BLaER1 treated with 17β-estradiol and CSF1 and Interleukin-3, amounts not matched to agents 10 nM and 100 nM (cell line): ENCODE results near the gene APOA4.

Experiments
- H3K27ac ChIP-seq, 11 experiments: shearing (Covaris generic); formaldehyde crosslinking; 2 replicates each; pipeline ENCODE4 v1.8.1; 2022
- H3K27me3 ChIP-seq, 11 experiments: shearing (Covaris generic); formaldehyde crosslinking; 2 replicates each; pipeline ENCODE4 v1.8.1; 2022
- H3K36me3 ChIP-seq, 11 experiments: shearing (Covaris generic); formaldehyde crosslinking; 2 replicates each; pipeline ENCODE4 v1.8.1; 2022
- H3K4me1 ChIP-seq, 10 experiments: shearing (Covaris generic); formaldehyde crosslinking; 2 replicates each; pipeline ENCODE4 v1.8.1; 2022
- H3K4me2 ChIP-seq, 11 experiments: shearing (Covaris generic); formaldehyde crosslinking; 2 replicates each; pipeline ENCODE4 v1.8.1; 2022
- H3K4me3 ChIP-seq, 10 experiments: shearing (Covaris generic); formaldehyde crosslinking; 2 replicates each; pipeline ENCODE4 v1.8.1; 2022
- H3K9ac ChIP-seq, 11 experiments: shearing (Covaris generic); formaldehyde crosslinking; 2 replicates each; pipeline ENCODE4 v1.8.1; 2022
- H3K9me3 ChIP-seq, 11 experiments: shearing (Covaris generic); formaldehyde crosslinking; replicated peaks in 1 of 11; 2 replicates each; pipeline ENCODE4 v1.8.1; 2022
- H4K20me1 ChIP-seq, 11 experiments: shearing (Covaris generic); formaldehyde crosslinking; 2 replicates each; pipeline ENCODE4 v1.8.1; 2022
- Cebpa-rat ChIP-seq, 11 experiments: shearing (Covaris generic); IDR thresholded peaks; 2 replicates each; pipeline ENCODE4 v1.8.1; 2022

APOA4 gene

GRCh38 chr11:116821050-116821918 is 1.8 kb downstream of the APOA4 start:
- H3K36me3 ChIP-seq = no peaks in the 10 kb centered on the region
- no peaks in the 10 kb centered on the region for H3K4me1 ChIP-seq
- no peaks in the 10 kb centered on the region for H3K9me3 ChIP-seq
- no peak overlapping the region for H3K27ac ChIP-seq
- no peak overlapping the region for H3K4me2 ChIP-seq
- no peaks in the 10 kb centered on the region for H4K20me1 ChIP-seq
- H3K9ac ChIP-seq = no peak overlapping the region
- H3K27me3 ChIP-seq = no peaks in the 10 kb centered on the region
- no peak overlapping the region for H3K4me3 ChIP-seq
- TF ChIP-seq Cebpa-rat (IDR thresholded peaks at IDR 0.05) = no peak

- no peak overlapping the region for H3K4me3 ChIP-seq
- no peak overlapping the region for H3K27ac ChIP-seq
- no peaks in the 10 kb centered on the region for H3K36me3 ChIP-seq
- no peak for TF ChIP-seq Cebpa-rat (IDR thresholded peaks at IDR 0.05)
- H4K20me1 ChIP-seq = no peaks in the 10 kb centered on the region
- no peak overlapping the region for H3K4me2 ChIP-seq
- no peaks in the 10 kb centered on the region for H3K9me3 ChIP-seq
- no peaks in the 10 kb centered on the region for H3K4me1 ChIP-seq
- H3K9ac ChIP-seq = no peak overlapping the region
- H3K27me3 ChIP-seq = no peaks in the 10 kb centered on the region
Observed at GRCh38 chr11:116819049-116819448, 4.1 kb downstream of the APOA4 start.

- Histone ChIP-seq H3K4me3 (no peak overlapping the region), H3K36me3 (no peaks in the 10 kb centered on the region), H3K9me3 (no peaks in the 10 kb centered on the region), H3K9ac (no peak overlapping the region), H3K4me1 (no peaks in the 10 kb centered on the region), H4K20me1 (no peaks in the 10 kb centered on the region), H3K4me2 (no peak overlapping the region), H3K27ac (no peak overlapping the region), H3K27me3 (no peaks in the 10 kb centered on the region)
- TF ChIP-seq Cebpa-rat (IDR thresholded peaks at IDR 0.05) = no peak
Observed at GRCh38 chr11:116814502-116814901, 8.6 kb downstream of the APOA4 start.

GRCh38 chr11:116813781-116814471 is 9.2 kb downstream of the APOA4 start:
- H4K20me1 ChIP-seq = no peaks in the 10 kb centered on the region
- no peaks in the 10 kb centered on the region for H3K27me3 ChIP-seq
- H3K27ac ChIP-seq = no peak overlapping the region
- H3K4me1 ChIP-seq = no peaks in the 10 kb centered on the region
- no peak for TF ChIP-seq Cebpa-rat (IDR thresholded peaks at IDR 0.05)
- H3K36me3 ChIP-seq = no peaks in the 10 kb centered on the region
- H3K4me2 ChIP-seq = no peak overlapping the region
- H3K4me3 ChIP-seq = no peak overlapping the region
- H3K9me3 ChIP-seq = no peaks in the 10 kb centered on the region
- no peak overlapping the region for H3K9ac ChIP-seq

DNA sequence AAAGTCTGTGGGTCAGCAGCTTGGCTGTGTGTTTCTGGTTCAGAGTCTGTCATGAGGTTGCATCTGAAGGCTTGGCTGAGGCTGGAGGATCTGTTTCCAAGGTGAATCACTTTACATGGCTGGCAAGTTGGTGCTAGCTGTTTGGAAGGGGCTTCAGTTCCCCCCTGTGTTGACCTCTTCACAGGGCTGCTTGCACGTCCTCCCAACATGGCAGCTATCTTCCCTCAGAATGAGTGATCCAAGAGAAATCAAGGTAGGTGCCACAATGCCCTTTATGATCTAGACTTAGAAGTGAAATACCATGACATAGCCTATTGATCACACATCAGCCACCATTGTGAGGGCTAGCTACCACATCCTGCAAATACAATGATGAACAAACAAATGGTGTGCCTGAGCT is 9.9 kb downstream of the APOA4 start:
- Histone ChIP-seq H4K20me1 (no peaks in the 10 kb centered on the region), H3K9me3 (no peaks in the 10 kb centered on the region), H3K36me3 (no peaks in the 10 kb centered on the region), H3K4me1 (no peaks in the 10 kb centered on the region), H3K4me3 (no peak overlapping the region), H3K27me3 (no peaks in the 10 kb centered on the region), H3K9ac (no peak overlapping the region), H3K27ac (no peak overlapping the region), H3K4me2 (no peak overlapping the region)
- TF ChIP-seq Cebpa-rat (IDR thresholded peaks at IDR 0.05) = no peak

- no peak overlapping the region for H3K9ac ChIP-seq
- H4K20me1 ChIP-seq = no peaks in the 10 kb centered on the region
- H3K4me2 ChIP-seq = no peak overlapping the region
- no peaks in the 10 kb centered on the region for H3K4me1 ChIP-seq
- TF ChIP-seq Cebpa-rat (IDR thresholded peaks at IDR 0.05) = no peak
- H3K4me3 ChIP-seq = no peak overlapping the region
- H3K27ac ChIP-seq = no peak overlapping the region
- H3K9me3 ChIP-seq = no peaks in the 10 kb centered on the region
- H3K36me3 ChIP-seq = no peaks in the 10 kb centered on the region
- H3K27me3 ChIP-seq = no peaks in the 10 kb centered on the region
Observed at GRCh38 chr11:116812109-116812508, 11.0 kb downstream of the APOA4 start.

GRCh38 chr11:116811194-116811593 is 11.9 kb downstream of the APOA4 start:
- Histone ChIP-seq H3K36me3 (no peaks in the 10 kb centered on the region), H4K20me1 (no peaks in the 10 kb centered on the region), H3K4me1 (no peaks in the 10 kb centered on the region), H3K27me3 (no peaks in the 10 kb centered on the region), H3K4me2 (no peak overlapping the region), H3K4me3 (no peak overlapping the region), H3K27ac (no peak overlapping the region), H3K9me3 (no peaks in the 10 kb centered on the region), H3K9ac (no peak overlapping the region)
- no peak for TF ChIP-seq Cebpa-rat (IDR thresholded peaks at IDR 0.05)

- Histone ChIP-seq H3K27me3 (no peaks in the 10 kb centered on the region), H3K4me3 (no peak overlapping the region), H3K36me3 (no peaks in the 10 kb centered on the region), H3K4me1 (no peaks in the 10 kb centered on the region), H3K27ac (no peak overlapping the region), H4K20me1 (no peaks in the 10 kb centered on the region), H3K4me2 (no peak overlapping the region), H3K9me3 (no peaks in the 10 kb centered on the region), H3K9ac (no peak overlapping the region)
- no peak for TF ChIP-seq Cebpa-rat (IDR thresholded peaks at IDR 0.05)
Observed at GRCh38 chr11:116808262-116809175, 14.6 kb downstream of the APOA4 start.

GRCh38 chr11:116807601-116808261 is 15.4 kb downstream of the APOA4 start:
- no peaks in the 10 kb centered on the region for H3K36me3 ChIP-seq

More at GRCh38 chr11:116807601-116808261, 15.4 kb downstream of the APOA4 start:
- Histone ChIP-seq H3K4me1 (no peaks in the 10 kb centered on the region), H4K20me1 (no peaks in the 10 kb centered on the region), H3K4me3 (no peak overlapping the region), H3K9ac (no peak overlapping the region), H3K4me2 (no peak overlapping the region), H3K27me3 (no peaks in the 10 kb centered on the region), H3K27ac (no peak overlapping the region), H3K9me3 (no peaks in the 10 kb centered on the region)
- no peak for TF ChIP-seq Cebpa-rat (IDR thresholded peaks at IDR 0.05)
